Fibroblast of lung (primary cell): Measurements from ENCODE around the gene ACOT7. TPM values are rescaled to one million over a fixed set of nuclear protein-coding genes. Genes with fewer than 3 reads are reported as not detected.
"Not testable (repeated sequence)": the region's sequence is repeated elsewhere in the genome, so short reads cannot be mapped to it uniquely, and the experiment has no call there.

ENCODE experiments used
- DNase-seq, 2 donors: peaks; one replicate each; pipeline versions ENCODE4 v3.0.0 to v3.0.0-alpha.2; 2010; ENCODE audit warnings: low read depth in 2 of 2
- H2AFZ ChIP-seq: 2 replicates; pipeline ENCODE4 v1.5.1; 2012; ENCODE audit warnings: low read length, control low read depth, inconsistent platforms
- H3K27ac ChIP-seq: 2 replicates; pipeline ENCODE4 v1.5.1; 2011; ENCODE audit warnings: low read length, control low read depth; ENCODE audit not compliant: insufficient read depth
- H3K27me3 ChIP-seq: 2 replicates; pipeline ENCODE4 v1.5.1; 2011; ENCODE audit warnings: mild to moderate bottlenecking, low read length; ENCODE audit not compliant: control insufficient read depth, insufficient read depth
- H3K36me3 ChIP-seq: 2 replicates; pipeline ENCODE4 v1.5.1; 2011; ENCODE audit warnings: low read length; ENCODE audit not compliant: control insufficient read depth, insufficient read depth
- H3K4me1 ChIP-seq: 2 replicates; pipeline ENCODE4 v1.5.1; 2011; ENCODE audit warnings: low read length; ENCODE audit not compliant: control insufficient read depth, insufficient read depth; ENCODE audit errors: extremely low read depth
- H3K4me2 ChIP-seq: 2 replicates; pipeline ENCODE4 v1.5.1; 2011; ENCODE audit warnings: low read length, control low read depth; ENCODE audit not compliant: insufficient read depth; ENCODE audit errors: extremely low read depth
- H3K4me3 ChIP-seq, 4 experiments: fragments of 200-600 bp in 1 of 4; sonication (generic) in 1 of 4; replicated peaks in 1 of 4; 2 replicates each; pipeline ENCODE4 v1.5.1; 2011 to 2016; ENCODE audit warnings: low read length in 4 of 4, low read depth in 3 of 4, mild to moderate bottlenecking in 3 of 4, control low read depth in 2 of 4, inconsistent platforms in 1 of 4, mixed read lengths in 1 of 4; ENCODE audit not compliant: insufficient read depth in 1 of 4; ENCODE audit errors: control extremely low read depth in 1 of 4
- H3K79me2 ChIP-seq: 2 replicates; pipeline ENCODE4 v1.5.1; 2012; ENCODE audit warnings: mild to moderate bottlenecking, low read length, inconsistent platforms; ENCODE audit not compliant: control insufficient read depth, insufficient read depth
- H3K9ac ChIP-seq: 2 replicates; pipeline ENCODE4 v1.5.1; 2011; ENCODE audit warnings: mild to moderate bottlenecking, low read length, control low read depth; ENCODE audit not compliant: insufficient read depth
- H3K9me3 ChIP-seq: 2 replicates; pipeline ENCODE4 v1.5.1; 2012; ENCODE audit warnings: low read depth, low read length; ENCODE audit not compliant: control insufficient read depth, insufficient read depth
- H4K20me1 ChIP-seq: 2 replicates; pipeline ENCODE4 v1.5.1; 2011; ENCODE audit warnings: low read length; ENCODE audit not compliant: control insufficient read depth, insufficient read depth; ENCODE audit errors: extremely low read depth
- EZH2 ChIP-seq: IDR thresholded peaks from 2 replicates; pipeline ENCODE4 v1.5.1; 2012; ENCODE audit warnings: low read length, control low read depth, mild to moderate bottlenecking; ENCODE audit errors: missing control alignments
- polyA plus RNA-seq, 2 donors: library from polyadenylated mRNA; depleted of rRNA in 1 of 2; stranded (reverse) in 1 of 2; unstranded in 1 of 2; fragments of >200 nt; gene quantifications; 2 replicates each; pipeline ENCODE4 v1.2.1, GENCODE V29; 2011 to 2012; ENCODE audit warnings: missing spikeins in 1 of 2
- total RNA-seq: library from RNA; depleted of rRNA; stranded (reverse); fragments of >200 nt; gene quantifications from 2 replicates; pipeline ENCODE4 v1.2.1, GENCODE V29; 2014
- TF ChIP-seq, protein P1 (sequence below), 2 donors: IDR thresholded peaks in 1 of 2; conservative IDR thresholded peaks in 1 of 2; 1 replicate in 1 of 2; 2 replicates in 1 of 2; pipeline ENCODE4 v1.5.1; 2011 to 2012; ENCODE audit warnings: low read length in 2 of 2, control low read depth in 1 of 2, inconsistent platforms in 1 of 2, low read depth in 1 of 2, mild to moderate bottlenecking in 1 of 2

The ACOT7 gene
- total and polyA plus RNA-seq, 2 donors (not counting 1 experiment from before 2014, with no cell fraction given): 50.7 to 58.0 TPM

GRCh38 chr1:6220236-6220635 is 173.3 kb downstream of the ACOT7 start:
- H3K4me2 ChIP-seq: no peak overlapping the region
- peaks cover 2% of the 10 kb centered on the region for H3K4me1 ChIP-seq
- no peak overlapping the region for H2AFZ ChIP-seq
- peaks cover 6% of the 10 kb centered on the region for H3K36me3 ChIP-seq
- H3K27ac ChIP-seq: no peak overlapping the region
- no peaks in the 10 kb centered on the region for H4K20me1 ChIP-seq
- no peaks in the 10 kb centered on the region for H3K9me3 ChIP-seq
- TF ChIP-seq EZH2: no peak
- TF ChIP-seq, protein P1, sequence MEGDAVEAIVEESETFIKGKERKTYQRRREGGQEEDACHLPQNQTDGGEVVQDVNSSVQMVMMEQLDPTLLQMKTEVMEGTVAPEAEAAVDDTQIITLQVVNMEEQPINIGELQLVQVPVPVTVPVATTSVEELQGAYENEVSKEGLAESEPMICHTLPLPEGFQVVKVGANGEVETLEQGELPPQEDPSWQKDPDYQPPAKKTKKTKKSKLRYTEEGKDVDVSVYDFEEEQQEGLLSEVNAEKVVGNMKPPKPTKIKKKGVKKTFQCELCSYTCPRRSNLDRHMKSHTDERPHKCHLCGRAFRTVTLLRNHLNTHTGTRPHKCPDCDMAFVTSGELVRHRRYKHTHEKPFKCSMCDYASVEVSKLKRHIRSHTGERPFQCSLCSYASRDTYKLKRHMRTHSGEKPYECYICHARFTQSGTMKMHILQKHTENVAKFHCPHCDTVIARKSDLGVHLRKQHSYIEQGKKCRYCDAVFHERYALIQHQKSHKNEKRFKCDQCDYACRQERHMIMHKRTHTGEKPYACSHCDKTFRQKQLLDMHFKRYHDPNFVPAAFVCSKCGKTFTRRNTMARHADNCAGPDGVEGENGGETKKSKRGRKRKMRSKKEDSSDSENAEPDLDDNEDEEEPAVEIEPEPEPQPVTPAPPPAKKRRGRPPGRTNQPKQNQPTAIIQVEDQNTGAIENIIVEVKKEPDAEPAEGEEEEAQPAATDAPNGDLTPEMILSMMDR (conservative IDR thresholded peaks at IDR 0.05 in 1 of 2, IDR thresholded peaks at IDR 0.05 in 1 of 2; ENCODE audit: low read depth in 1 of 2, low read length in 2 of 2): no peak
- no peak overlapping the region for H3K9ac ChIP-seq
- no peak overlapping the region for H3K4me3 ChIP-seq
- H3K79me2 ChIP-seq: no peaks in the 10 kb centered on the region
- no peak for DNase-seq
- H3K27me3 ChIP-seq: no peaks in the 10 kb centered on the region

DNA sequence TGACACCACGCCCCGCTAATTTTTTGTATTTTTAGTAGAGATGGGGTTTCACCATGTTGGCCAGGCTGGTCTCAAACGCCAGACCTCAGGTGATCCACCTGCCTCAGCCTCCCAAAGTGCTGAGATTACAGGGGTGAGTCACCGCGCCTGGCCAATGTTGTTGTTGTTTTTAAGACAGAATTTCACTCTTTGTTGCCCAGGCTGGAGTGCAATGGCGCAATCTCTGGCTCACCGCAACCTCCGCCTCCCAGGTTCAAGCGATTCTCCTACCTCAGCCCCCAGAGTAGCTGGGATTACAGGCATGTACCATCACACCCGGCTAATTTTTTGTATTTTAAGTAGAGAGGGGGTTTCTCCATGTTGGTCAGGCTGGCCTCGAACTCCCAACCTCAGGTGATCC is 173.9 kb downstream of the ACOT7 start:
- not testable (repeated sequence) for H3K27me3 ChIP-seq, H3K27ac ChIP-seq, H2AFZ ChIP-seq

GRCh38 chr1:6218375-6219164 is 175.0 kb downstream of the ACOT7 start:
- H2AFZ ChIP-seq: no peak overlapping the region
- no peaks in the 10 kb centered on the region for H3K79me2 ChIP-seq
- H3K9me3 ChIP-seq: no peaks in the 10 kb centered on the region
- no peaks in the 10 kb centered on the region for H4K20me1 ChIP-seq
- H3K36me3 ChIP-seq: peaks cover 2% of the 10 kb centered on the region
- no peak overlapping the region for H3K4me2 ChIP-seq
- no peak overlapping the region for H3K27ac ChIP-seq
- H3K9ac ChIP-seq: no peak overlapping the region
- H3K4me3 ChIP-seq: no peak overlapping the region
- TF ChIP-seq, protein P1 (conservative IDR thresholded peaks at IDR 0.05 in 1 of 2, IDR thresholded peaks at IDR 0.05 in 1 of 2; ENCODE audit: low read depth in 1 of 2, low read length in 2 of 2): no peak
- no peak for TF ChIP-seq EZH2
- no peaks in the 10 kb centered on the region for H3K27me3 ChIP-seq
- DNase-seq: no peak
- peaks cover 2% of the 10 kb centered on the region for H3K4me1 ChIP-seq

More for the DNA sequence above, 173.9 kb downstream of the ACOT7 start:
- not testable (repeated sequence) for H4K20me1 ChIP-seq, H3K4me1 ChIP-seq, H3K4me3 ChIP-seq, H3K9ac ChIP-seq, H3K36me3 ChIP-seq, H3K79me2 ChIP-seq, H3K9me3 ChIP-seq, DNase-seq, H3K4me2 ChIP-seq

Other genes with a start within 250 kb of the ACOT7 start
- under 0.01 TPM in 2 replicates for gene CHD5, start 213.4 kb downstream of the ACOT7 start, total RNA-seq
- 0.01 and 0.02 TPM in 2 replicates for gene CHD5, start 213.4 kb downstream of the ACOT7 start, polyA plus RNA-seq
- 159 and 227 TPM in 2 replicates for gene RPL22, start 194.2 kb downstream of the ACOT7 start, total RNA-seq
- 300 and 369 TPM in 2 replicates for gene RPL22, start 194.2 kb downstream of the ACOT7 start, polyA plus RNA-seq
- gene RNF207, start 187.6 kb downstream of the ACOT7 start, total RNA-seq: 9.2 and 17.2 TPM in 2 replicates
- gene RNF207, start 187.6 kb downstream of the ACOT7 start, polyA plus RNA-seq: 2.0 and 2.6 TPM in 2 replicates
- 62.4 and 95.1 TPM in 2 replicates for gene ICMT, start 157.8 kb downstream of the ACOT7 start, total RNA-seq
- gene ICMT, start 157.8 kb downstream of the ACOT7 start, polyA plus RNA-seq: 91.1 and 95.8 TPM in 2 replicates
- not detected in 2 replicates for gene HES3, start 149.6 kb downstream of the ACOT7 start, total RNA-seq
- gene HES3, start 149.6 kb downstream of the ACOT7 start, polyA plus RNA-seq: not detected in 2 replicates
- 8.9 and 13.4 TPM in 2 replicates for gene GPR153, start 132.7 kb downstream of the ACOT7 start, total RNA-seq
- gene GPR153, start 132.7 kb downstream of the ACOT7 start, polyA plus RNA-seq: 4.0 and 8.5 TPM in 2 replicates
- 0.26 and 0.50 TPM in 2 replicates for gene HES2, start 26.2 kb upstream of the ACOT7 start, total RNA-seq
- gene HES2, start 26.2 kb upstream of the ACOT7 start, polyA plus RNA-seq: 0.02 TPM in 1 of 2 replicates, not detected in the other
- not detected in 2 replicates for gene ESPN, start 31.0 kb upstream of the ACOT7 start, total RNA-seq
- gene ESPN, start 31.0 kb upstream of the ACOT7 start, polyA plus RNA-seq: not detected in 2 replicates
- gene TNFRSF25, start 72.4 kb upstream of the ACOT7 start, total RNA-seq: 0.51 and 1.5 TPM in 2 replicates
- gene TNFRSF25, start 72.4 kb upstream of the ACOT7 start, polyA plus RNA-seq: 0.24 and 0.37 TPM in 2 replicates
- gene PLEKHG5, start 97.9 kb upstream of the ACOT7 start, total RNA-seq: 1.3 and 3.3 TPM in 2 replicates
- gene PLEKHG5, start 97.9 kb upstream of the ACOT7 start, polyA plus RNA-seq: 0.42 and 0.79 TPM in 2 replicates
- 17.5 and 18.7 TPM in 2 replicates for gene NOL9, start 160.7 kb upstream of the ACOT7 start, total RNA-seq
- 19.0 and 24.2 TPM in 2 replicates for gene NOL9, start 160.7 kb upstream of the ACOT7 start, polyA plus RNA-seq
- gene TAS1R1, start 161.5 kb upstream of the ACOT7 start, total RNA-seq: under 0.01 and 0.17 TPM in 2 replicates
- 0.05 and 0.10 TPM in 2 replicates for gene TAS1R1, start 161.5 kb upstream of the ACOT7 start, polyA plus RNA-seq
- gene ZBTB48, start 186.2 kb upstream of the ACOT7 start, total RNA-seq: 15.4 and 16.0 TPM in 2 replicates
- 4.9 and 5.7 TPM in 2 replicates for gene ZBTB48, start 186.2 kb upstream of the ACOT7 start, polyA plus RNA-seq
- gene KLHL21, start 209.1 kb upstream of the ACOT7 start, total RNA-seq: 39.3 and 44.9 TPM in 2 replicates
- gene KLHL21, start 209.1 kb upstream of the ACOT7 start, polyA plus RNA-seq: 11.7 and 12.8 TPM in 2 replicates
- 12.3 and 13.7 TPM in 2 replicates for gene PHF13, start 220.0 kb upstream of the ACOT7 start, total RNA-seq
- 10.0 and 12.1 TPM in 2 replicates for gene PHF13, start 220.0 kb upstream of the ACOT7 start, polyA plus RNA-seq
- 34.4 and 35.5 TPM in 2 replicates for gene THAP3, start 231.1 kb upstream of the ACOT7 start, total RNA-seq
- gene THAP3, start 231.1 kb upstream of the ACOT7 start, polyA plus RNA-seq: 5.3 and 6.5 TPM in 2 replicates